ENCODE data around the gene RRAS2. TPM values are rescaled to one million over a fixed set of nuclear protein-coding genes. Genes with fewer than 3 reads are reported as not detected.
"Not testable (repeated sequence)": the region's sequence is repeated elsewhere in the genome, so short reads cannot be mapped to it uniquely, and the experiment has no call there.

RRAS2 gene
- total and polyA plus RNA-seq, 7 donors, result 15.5 to 48.5 (median 31.1) TPM

DNA sequence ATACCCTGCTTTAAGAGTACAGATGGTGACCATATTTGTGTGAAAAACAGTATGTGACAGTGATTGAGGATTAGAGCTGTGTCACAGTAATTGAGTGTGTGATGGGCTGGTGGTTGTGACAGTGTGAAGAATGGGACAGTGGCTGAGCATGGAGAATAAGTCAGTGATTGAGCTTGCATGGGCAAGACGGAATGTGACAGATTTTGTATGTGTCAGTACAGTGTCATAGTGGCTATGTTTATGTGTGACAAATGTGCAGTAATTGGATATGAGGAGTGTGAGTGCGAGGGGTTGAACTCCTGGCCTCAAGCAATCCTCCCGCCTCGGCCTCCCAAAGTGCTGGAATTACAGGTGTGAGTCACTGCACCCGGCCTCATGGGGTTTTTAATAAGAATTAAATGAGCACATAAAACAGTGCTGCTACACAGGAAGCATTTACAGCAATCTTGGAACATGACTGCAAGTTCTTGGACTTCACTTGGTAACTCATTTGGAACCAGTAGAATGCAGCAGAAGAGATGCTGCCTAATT, 583 bp upstream of the RRAS2 start:
- H3K9me3 ChIP-seq, result no peaks in the 10 kb centered on the region
- no peaks in the 10 kb centered on the region for H3K36me3 ChIP-seq
- H3K27me3 ChIP-seq, result no peaks in the 10 kb centered on the region
- DNase-seq, result no peak
- no peak for TF ChIP-seq POLR2AphosphoS5 (IDR thresholded peaks at IDR 0.05)
- TF ChIP-seq EP300 (IDR thresholded peaks at IDR 0.05), result no peak
- no peak for TF ChIP-seq POLR2A (IDR thresholded peaks at IDR 0.05)
- TF ChIP-seq, protein P1, sequence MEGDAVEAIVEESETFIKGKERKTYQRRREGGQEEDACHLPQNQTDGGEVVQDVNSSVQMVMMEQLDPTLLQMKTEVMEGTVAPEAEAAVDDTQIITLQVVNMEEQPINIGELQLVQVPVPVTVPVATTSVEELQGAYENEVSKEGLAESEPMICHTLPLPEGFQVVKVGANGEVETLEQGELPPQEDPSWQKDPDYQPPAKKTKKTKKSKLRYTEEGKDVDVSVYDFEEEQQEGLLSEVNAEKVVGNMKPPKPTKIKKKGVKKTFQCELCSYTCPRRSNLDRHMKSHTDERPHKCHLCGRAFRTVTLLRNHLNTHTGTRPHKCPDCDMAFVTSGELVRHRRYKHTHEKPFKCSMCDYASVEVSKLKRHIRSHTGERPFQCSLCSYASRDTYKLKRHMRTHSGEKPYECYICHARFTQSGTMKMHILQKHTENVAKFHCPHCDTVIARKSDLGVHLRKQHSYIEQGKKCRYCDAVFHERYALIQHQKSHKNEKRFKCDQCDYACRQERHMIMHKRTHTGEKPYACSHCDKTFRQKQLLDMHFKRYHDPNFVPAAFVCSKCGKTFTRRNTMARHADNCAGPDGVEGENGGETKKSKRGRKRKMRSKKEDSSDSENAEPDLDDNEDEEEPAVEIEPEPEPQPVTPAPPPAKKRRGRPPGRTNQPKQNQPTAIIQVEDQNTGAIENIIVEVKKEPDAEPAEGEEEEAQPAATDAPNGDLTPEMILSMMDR (IDR thresholded peaks at IDR 0.05), result no peak
- H3K4me3 ChIP-seq, result peak overlapping the region; percentile 80 to 93 (median 88)
- intact Hi-C loops (cut with DNase I), result loop anchor here (5.0 kb wide), 1 partner anchor 93 kb away; no protein-coding TSS in a partner anchor
- WGBS, 2 donors, result 55 to 69% methylated on average over 5 of the region's 5 CpGs
- peaks cover 0 to 23% (median 18%) of the 10 kb centered on the region in 4 donors for H3K4me1 ChIP-seq
- peak overlapping the region; percentile 78 to 92 (median 87) for H3K27ac ChIP-seq

DNA sequence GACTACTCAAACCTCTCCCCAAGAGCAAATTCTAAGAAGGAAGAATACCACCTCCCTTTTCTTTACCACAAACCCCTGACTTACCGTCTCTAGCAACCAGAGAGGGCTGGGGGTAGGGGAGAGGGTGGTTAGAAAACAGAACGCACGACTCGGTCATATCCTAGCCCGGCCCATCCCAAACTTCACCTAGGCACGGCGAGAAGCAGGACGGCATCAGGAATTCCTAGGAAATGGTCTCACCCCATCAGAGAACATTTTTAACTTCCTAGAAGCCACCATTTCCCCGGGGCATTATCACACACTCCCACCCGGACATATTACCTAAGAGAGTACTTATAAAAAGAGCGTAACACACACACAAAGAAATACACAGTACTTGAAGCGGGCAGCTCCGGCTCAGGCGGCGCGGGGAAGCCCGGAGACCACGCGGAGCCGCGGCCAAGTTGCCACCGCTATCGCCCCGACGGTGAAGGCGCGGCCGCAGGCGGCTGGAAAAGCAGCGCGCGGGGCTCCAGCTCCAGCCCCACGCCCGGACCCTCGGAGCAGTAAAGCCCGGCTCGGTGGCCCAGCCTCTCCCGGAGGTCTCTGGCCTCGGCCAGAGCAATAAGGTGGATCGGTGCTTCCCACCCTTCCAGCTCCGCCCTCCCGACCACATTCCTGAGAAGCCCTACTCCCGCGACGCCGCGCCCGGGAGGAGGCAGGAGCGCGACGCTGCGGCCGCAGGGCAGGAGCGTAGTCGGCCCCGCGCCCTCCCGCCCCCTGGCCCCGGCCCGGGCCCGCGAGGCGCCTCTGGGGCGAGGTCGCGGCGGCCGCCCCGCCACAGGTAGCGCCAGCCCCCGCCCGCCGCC, 878 bp downstream of the RRAS2 start:
- H3K27ac ChIP-seq, result peak overlapping the region; percentile 78 to 92 (median 87)
- DNase-seq, result peak; percentile 73
- H3K27me3 ChIP-seq, result no peaks in the 10 kb centered on the region
- intact Hi-C loops (cut with DNase I), result loop anchor here (5.0 kb wide), 1 partner anchor 94 kb away; no protein-coding TSS in a partner anchor
- H3K4me1 ChIP-seq, result peaks cover 0 to 23% (median 14%) of the 10 kb centered on the region in 4 donors
- H3K4me3 ChIP-seq, result peak overlapping the region; percentile 80 to 93 (median 88)
- WGBS, 2 donors, result 0 to 1% methylated on average over 73 of the region's 73 CpGs
- no peaks in the 10 kb centered on the region for H3K36me3 ChIP-seq
- no peak for TF ChIP-seq POLR2A (IDR thresholded peaks at IDR 0.05)
- peak in 1 of 4 donors; percentile 53 for TF ChIP-seq POLR2AphosphoS5 (IDR thresholded peaks at IDR 0.05)
- H3K9me3 ChIP-seq, result no peaks in the 10 kb centered on the region

DNA sequence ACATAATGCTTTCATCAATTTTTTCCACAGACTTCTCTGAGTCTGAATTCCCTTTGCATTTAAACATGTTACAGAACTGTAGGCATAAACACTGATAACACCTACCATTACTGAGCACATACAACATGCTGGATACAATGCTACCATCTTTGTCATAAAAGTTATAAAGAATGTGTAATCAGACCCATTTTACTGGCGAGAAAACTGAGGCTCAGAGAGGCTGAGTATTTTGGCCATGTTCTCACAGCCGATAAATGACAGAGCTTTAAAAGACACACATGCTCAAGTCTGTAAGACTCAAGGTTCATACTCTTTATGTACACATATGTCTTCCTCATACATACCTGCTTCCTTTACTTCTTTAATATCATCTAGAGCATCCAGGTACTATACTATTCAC, 2.6 kb downstream of the RRAS2 start:
- Histone ChIP-seq H3K27ac (no peak overlapping the region), H3K4me1 (peaks cover 0 to 23% (median 14%) of the 10 kb centered on the region in 4 donors), H3K36me3 (no peaks in the 10 kb centered on the region), H3K4me3 (no peak overlapping the region), H3K27me3 (no peaks in the 10 kb centered on the region), H3K9me3 (no peaks in the 10 kb centered on the region)
- WGBS, 2 donors, result 94 to 97% methylated on average over 2 of the region's 2 CpGs
- DNase-seq, result no peak
- intact Hi-C loops (cut with DNase I), result loop anchor here (5.0 kb wide), 1 partner anchor 96 kb away; no protein-coding TSS in a partner anchor
- no peak for TF ChIP-seq POLR2AphosphoS5 (IDR thresholded peaks at IDR 0.05)
- TF ChIP-seq, protein P1 (IDR thresholded peaks at IDR 0.05), result no peak

DNA sequence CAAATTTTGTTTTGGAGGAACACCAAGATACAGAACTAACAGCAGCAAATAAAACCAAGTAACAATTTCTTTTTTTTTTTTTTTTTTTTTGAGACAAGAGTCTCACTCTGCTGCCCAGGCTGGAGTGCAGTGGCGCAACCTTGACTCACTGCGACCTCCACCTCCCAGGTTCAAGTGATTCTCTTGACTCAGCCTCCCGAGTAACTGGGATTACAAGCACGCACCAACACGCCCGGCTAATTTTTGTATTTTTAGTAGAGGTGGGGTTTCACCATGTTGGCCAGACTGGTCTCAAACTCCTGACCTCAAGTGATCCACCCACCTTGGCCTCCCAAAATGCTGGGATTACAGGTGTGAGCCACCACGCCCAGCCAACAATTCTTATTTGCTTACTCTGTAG, 4.4 kb downstream of the RRAS2 start:
- not testable (repeated sequence) for H3K27ac ChIP-seq, DNase-seq, H3K27me3 ChIP-seq, H3K36me3 ChIP-seq, H3K9me3 ChIP-seq, H3K4me3 ChIP-seq
- peaks cover 0 to 21% (median 14%) of the 10 kb centered on the region in 4 donors for H3K4me1 ChIP-seq
- WGBS, 2 donors, result 95% methylated on average over 7 of the region's 7 CpGs
- intact Hi-C loops (cut with DNase I), result loop anchor here (5.0 kb wide), 1 partner anchor 98 kb away; no protein-coding TSS in a partner anchor

DNA sequence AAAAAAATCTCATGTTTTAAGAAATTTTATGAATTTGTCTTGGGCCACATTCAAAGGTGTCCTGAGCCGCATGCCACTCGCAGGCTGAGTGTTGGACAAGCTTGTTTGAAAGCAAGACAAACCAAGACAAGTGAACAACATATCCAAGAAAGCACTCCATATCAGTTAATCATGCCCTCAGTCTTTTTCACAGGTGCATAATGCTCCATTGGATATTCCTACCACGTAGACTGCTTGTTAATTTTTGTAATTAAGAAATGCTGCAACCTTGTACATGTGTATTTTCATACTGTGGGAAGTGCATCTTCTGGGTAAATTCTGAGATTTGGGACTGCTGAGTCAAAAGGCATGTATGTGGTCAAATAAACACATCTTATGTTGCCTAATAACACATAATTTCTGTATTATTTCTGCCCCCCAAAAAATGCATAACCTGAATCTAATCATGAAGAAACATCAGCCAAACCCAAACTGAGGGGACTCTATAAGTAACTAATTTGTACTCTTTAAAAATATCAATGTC, 8.2 kb downstream of the RRAS2 start:
- Histone ChIP-seq H3K9me3 (no peaks in the 10 kb centered on the region), H3K27ac (no peak overlapping the region), H3K36me3 (no peaks in the 10 kb centered on the region), H3K4me1 (peaks cover 0 to 3% (median under 1%) of the 10 kb centered on the region in 4 donors), H3K4me3 (no peak overlapping the region), H3K27me3 (no peaks in the 10 kb centered on the region)
- TF ChIP-seq EP300 (IDR thresholded peaks at IDR 0.05) (no peak), POLR2AphosphoS5 (IDR thresholded peaks at IDR 0.05) (no peak), POLR2A (IDR thresholded peaks at IDR 0.05) (no peak)
- TF ChIP-seq, protein P1 (IDR thresholded peaks at IDR 0.05), result no peak
- DNase-seq, result no peak
- WGBS, 2 donors, result 96% methylated on average over 3 of the region's 3 CpGs
- intact Hi-C loops (cut with DNase I), result no loop called here
